Right lobe of liver (tissue), 4 donors: Measurements from ENCODE around the gene KRT72.

Experiments used
- POLR2A ChIP-seq: fragments of 450-650 bp; IDR thresholded peaks from one replicate; pipeline ENCODE4 v1.6.1; 2017; ENCODE audit warnings: antibody characterized with exemption, mild to moderate bottlenecking
- TF ChIP-seq, protein P1 (sequence below), 4 donors: fragments of 200-600 bp in 3 of 4; fragments of 450-650 bp in 1 of 4; IDR thresholded peaks; one replicate each; pipeline versions ENCODE4 v1.5.1 to v1.8.0; 2016 to 2022; ENCODE audit warnings: antibody characterized with exemption in 4 of 4, mild to moderate bottlenecking in 2 of 4
- donor health status: DM: no; HTN: no; CAD: no.
- donor health status: DM: no; HTN: no; CAD: no.
- donor health status: DM: no; HTN: yes; CAD: no.

DNA sequence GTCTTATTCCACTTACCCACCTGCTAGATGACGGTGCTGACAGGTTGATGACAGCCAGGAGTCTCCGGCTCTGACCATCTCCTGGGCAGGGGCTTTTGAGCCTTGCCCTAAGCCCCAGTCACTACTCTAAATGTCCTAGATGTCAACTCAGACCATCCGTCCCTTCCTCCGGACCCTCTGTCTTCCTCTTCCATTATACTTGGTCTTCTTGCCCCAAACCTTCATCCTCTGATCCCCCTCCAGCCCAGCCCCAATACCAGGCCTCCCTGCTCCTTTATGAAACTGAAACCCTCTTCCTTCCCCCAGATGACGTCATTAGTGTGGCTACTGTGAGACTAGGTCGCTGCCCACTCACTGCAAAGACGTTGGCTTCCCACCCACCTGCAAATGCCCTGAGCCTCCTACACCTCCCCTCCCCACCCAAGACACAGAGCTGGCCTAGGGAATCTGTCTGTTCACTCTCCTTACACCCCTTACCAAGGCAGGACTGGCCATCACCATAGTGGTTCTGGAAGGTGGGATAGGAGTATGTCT is 58.4 kb downstream of the KRT72 start:
- TF ChIP-seq, protein P1, sequence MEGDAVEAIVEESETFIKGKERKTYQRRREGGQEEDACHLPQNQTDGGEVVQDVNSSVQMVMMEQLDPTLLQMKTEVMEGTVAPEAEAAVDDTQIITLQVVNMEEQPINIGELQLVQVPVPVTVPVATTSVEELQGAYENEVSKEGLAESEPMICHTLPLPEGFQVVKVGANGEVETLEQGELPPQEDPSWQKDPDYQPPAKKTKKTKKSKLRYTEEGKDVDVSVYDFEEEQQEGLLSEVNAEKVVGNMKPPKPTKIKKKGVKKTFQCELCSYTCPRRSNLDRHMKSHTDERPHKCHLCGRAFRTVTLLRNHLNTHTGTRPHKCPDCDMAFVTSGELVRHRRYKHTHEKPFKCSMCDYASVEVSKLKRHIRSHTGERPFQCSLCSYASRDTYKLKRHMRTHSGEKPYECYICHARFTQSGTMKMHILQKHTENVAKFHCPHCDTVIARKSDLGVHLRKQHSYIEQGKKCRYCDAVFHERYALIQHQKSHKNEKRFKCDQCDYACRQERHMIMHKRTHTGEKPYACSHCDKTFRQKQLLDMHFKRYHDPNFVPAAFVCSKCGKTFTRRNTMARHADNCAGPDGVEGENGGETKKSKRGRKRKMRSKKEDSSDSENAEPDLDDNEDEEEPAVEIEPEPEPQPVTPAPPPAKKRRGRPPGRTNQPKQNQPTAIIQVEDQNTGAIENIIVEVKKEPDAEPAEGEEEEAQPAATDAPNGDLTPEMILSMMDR (IDR thresholded peaks at IDR 0.05) = no peak
- no peak for TF ChIP-seq POLR2A
